PC-3 (cell line): Measurements from ENCODE around the gene FKBP10.

Experiments used
- EZH2 ChIP-seq: fragments of 300-600 bp; sonication (generic); IDR thresholded peaks from one replicate; pipeline ENCODE4 v1.6.1; 2017; ENCODE audit warnings: antibody characterized with exemption, mild to moderate bottlenecking, low read length; ENCODE audit not compliant: unreplicated experiment
- TF ChIP-seq, protein P1 (sequence below): fragments of 300-600 bp; sonication (generic); conservative IDR thresholded peaks from 2 replicates; pipeline ENCODE4 v1.5.1; 2017; ENCODE audit warnings: antibody characterized with exemption, low read depth, mild to moderate bottlenecking, low read length

DNA sequence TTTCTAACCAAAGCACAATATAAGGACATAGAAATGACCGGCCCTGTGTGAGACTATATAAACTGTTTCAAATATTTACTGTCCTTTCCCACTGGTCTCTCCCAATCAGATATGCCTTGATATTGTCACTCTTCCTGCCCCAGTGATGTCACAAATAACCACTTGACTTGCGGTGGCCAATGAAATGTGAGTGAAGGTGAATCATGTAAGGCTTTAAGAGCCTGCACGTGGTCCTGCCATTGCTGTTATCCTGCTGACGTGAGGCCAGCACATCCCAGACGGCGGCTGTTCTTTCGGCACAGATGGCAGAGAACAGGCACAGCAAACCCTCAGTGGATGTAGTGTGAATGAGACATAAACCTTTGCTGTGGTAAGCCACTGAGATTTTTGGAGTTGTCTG is 57.8 kb downstream of the FKBP10 start:
- TF ChIP-seq, protein P1, sequence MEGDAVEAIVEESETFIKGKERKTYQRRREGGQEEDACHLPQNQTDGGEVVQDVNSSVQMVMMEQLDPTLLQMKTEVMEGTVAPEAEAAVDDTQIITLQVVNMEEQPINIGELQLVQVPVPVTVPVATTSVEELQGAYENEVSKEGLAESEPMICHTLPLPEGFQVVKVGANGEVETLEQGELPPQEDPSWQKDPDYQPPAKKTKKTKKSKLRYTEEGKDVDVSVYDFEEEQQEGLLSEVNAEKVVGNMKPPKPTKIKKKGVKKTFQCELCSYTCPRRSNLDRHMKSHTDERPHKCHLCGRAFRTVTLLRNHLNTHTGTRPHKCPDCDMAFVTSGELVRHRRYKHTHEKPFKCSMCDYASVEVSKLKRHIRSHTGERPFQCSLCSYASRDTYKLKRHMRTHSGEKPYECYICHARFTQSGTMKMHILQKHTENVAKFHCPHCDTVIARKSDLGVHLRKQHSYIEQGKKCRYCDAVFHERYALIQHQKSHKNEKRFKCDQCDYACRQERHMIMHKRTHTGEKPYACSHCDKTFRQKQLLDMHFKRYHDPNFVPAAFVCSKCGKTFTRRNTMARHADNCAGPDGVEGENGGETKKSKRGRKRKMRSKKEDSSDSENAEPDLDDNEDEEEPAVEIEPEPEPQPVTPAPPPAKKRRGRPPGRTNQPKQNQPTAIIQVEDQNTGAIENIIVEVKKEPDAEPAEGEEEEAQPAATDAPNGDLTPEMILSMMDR, result no peak
- no peak for TF ChIP-seq EZH2
